ENCODE data around the gene INSIG1.

The INSIG1 gene

GRCh38 chr7:155356323-155357105 is 58.8 kb downstream of the INSIG1 start:
- H3K4me1 ChIP-seq: no peaks in the 10 kb centered on the region
- no peak overlapping the region for H3K4me2 ChIP-seq (ENCODE audit: low read length)
- no peaks in the 10 kb centered on the region for H3K27me3 ChIP-seq (ENCODE audit: control insufficient read depth, insufficient read depth, low read length)

GRCh38 chr7:155357573-155358041 is 59.9 kb downstream of the INSIG1 start:
- no peak overlapping the region for H3K4me3 ChIP-seq (ENCODE audit: low read depth, low read length)
- no peaks in the 10 kb centered on the region for H3K79me2 ChIP-seq
- no peak overlapping the region for H3K27ac ChIP-seq
- no peak overlapping the region for H2AFZ ChIP-seq
- H3K4me2 ChIP-seq (ENCODE audit: low read length): no peak overlapping the region
- H3K9me3 ChIP-seq (ENCODE audit: control insufficient read depth, low read length): no peaks in the 10 kb centered on the region
- no peak overlapping the region for H3K9ac ChIP-seq
- no peaks in the 10 kb centered on the region for H3K4me1 ChIP-seq
- no peaks in the 10 kb centered on the region for H3K27me3 ChIP-seq (ENCODE audit: control insufficient read depth, insufficient read depth, low read length)
- no peak for TF ChIP-seq CTCF (IDR thresholded peaks at IDR 0.05)
- no peaks in the 10 kb centered on the region for H3K36me3 ChIP-seq (ENCODE audit: control insufficient read depth, insufficient read depth, low read length)

More at GRCh38 chr7:155356323-155357105, 58.8 kb downstream of the INSIG1 start:
- H3K79me2 ChIP-seq: no peaks in the 10 kb centered on the region
- TF ChIP-seq CTCF (IDR thresholded peaks at IDR 0.05): peak; percentile 24
- no peak overlapping the region for H3K9ac ChIP-seq
- H2AFZ ChIP-seq: no peak overlapping the region
- no peak overlapping the region for H3K4me3 ChIP-seq (ENCODE audit: low read depth, low read length)
- no peaks in the 10 kb centered on the region for H3K9me3 ChIP-seq (ENCODE audit: control insufficient read depth, low read length)
- H3K27ac ChIP-seq: no peak overlapping the region
- H3K36me3 ChIP-seq (ENCODE audit: control insufficient read depth, insufficient read depth, low read length): no peaks in the 10 kb centered on the region

- Histone ChIP-seq H3K27me3 (ENCODE audit: control insufficient read depth, insufficient read depth, low read length) (no peaks in the 10 kb centered on the region), H3K36me3 (ENCODE audit: control insufficient read depth, insufficient read depth, low read length) (no peaks in the 10 kb centered on the region), H3K9me3 (ENCODE audit: control insufficient read depth, low read length) (no peaks in the 10 kb centered on the region), H3K79me2 (no peaks in the 10 kb centered on the region), H2AFZ (no peak overlapping the region), H3K4me1 (no peaks in the 10 kb centered on the region), H3K4me2 (ENCODE audit: low read length) (no peak overlapping the region), H3K9ac (no peak overlapping the region), H3K27ac (no peak overlapping the region), H3K4me3 (ENCODE audit: low read depth, low read length) (no peak overlapping the region)
- TF ChIP-seq CTCF (IDR thresholded peaks at IDR 0.05): no peak
Measured at GRCh38 chr7:155358066-155358947, 60.6 kb downstream of the INSIG1 start.

- H3K4me1 ChIP-seq: no peaks in the 10 kb centered on the region
- H3K9me3 ChIP-seq (ENCODE audit: control insufficient read depth, low read length): no peaks in the 10 kb centered on the region
- TF ChIP-seq CTCF (IDR thresholded peaks at IDR 0.05): no peak
- H3K9ac ChIP-seq: no peak overlapping the region
- no peak overlapping the region for H3K4me3 ChIP-seq (ENCODE audit: low read depth, low read length)
- no peaks in the 10 kb centered on the region for H3K36me3 ChIP-seq (ENCODE audit: control insufficient read depth, insufficient read depth, low read length)
- no peak overlapping the region for H2AFZ ChIP-seq
- no peaks in the 10 kb centered on the region for H3K27me3 ChIP-seq (ENCODE audit: control insufficient read depth, insufficient read depth, low read length)
- H3K79me2 ChIP-seq: no peaks in the 10 kb centered on the region
- H3K4me2 ChIP-seq (ENCODE audit: low read length): no peak overlapping the region
- H3K27ac ChIP-seq: no peak overlapping the region
Measured at GRCh38 chr7:155358948-155359712, 61.5 kb downstream of the INSIG1 start.

Data from parathyroid adenoma (tissue), 2 donors.